Neutrophil (primary cell): ENCODE measurements around the gene JAG2.

Experiments used
- H3K27ac ChIP-seq: fragments of 200-600 bp; sonication (generic); 2 replicates; pipeline ENCODE4 v1.5.1; 2016; ENCODE audit warnings: mild to moderate bottlenecking, moderate library complexity
- H3K27me3 ChIP-seq: fragments of 200-600 bp; sonication (generic); 2 replicates; pipeline ENCODE4 v1.6.0; 2016; ENCODE audit warnings: mild to moderate bottlenecking
- H3K36me3 ChIP-seq: fragments of 200-600 bp; sonication (generic); 2 replicates; pipeline ENCODE4 v1.5.1; 2017
- H3K4me1 ChIP-seq, 2 experiments: fragments of 200-600 bp in 1 of 2; sonication (generic) in 1 of 2; 1 replicate in 1 of 2; 2 replicates in 1 of 2; pipeline versions ENCODE4 v1.5.1 to v1.6.1; 2013 to 2016; ENCODE audit warnings: low read depth in 1 of 2, low read length in 1 of 2, mild to moderate bottlenecking in 1 of 2, moderate library complexity in 1 of 2; ENCODE audit not compliant: control insufficient read depth in 1 of 2, insufficient read depth in 1 of 2
- H3K4me3 ChIP-seq, 2 experiments: fragments of 200-600 bp in 1 of 2; sonication (generic) in 1 of 2; 1 replicate in 1 of 2; 2 replicates in 1 of 2; pipeline ENCODE4 v1.5.1; 2013 to 2016; ENCODE audit warnings: low read depth in 1 of 2, low read length in 1 of 2, mild to moderate bottlenecking in 1 of 2, moderate library complexity in 1 of 2
- H3K9me3 ChIP-seq: fragments of 200-600 bp; sonication (generic); 2 replicates; pipeline ENCODE4 v1.5.1; 2016
- CTCF ChIP-seq: fragments of 200-600 bp; sonication (generic); IDR thresholded peaks from 2 replicates; pipeline ENCODE4 v1.5.1; 2016; ENCODE audit warnings: antibody characterized with exemption

JAG2 gene

DNA sequence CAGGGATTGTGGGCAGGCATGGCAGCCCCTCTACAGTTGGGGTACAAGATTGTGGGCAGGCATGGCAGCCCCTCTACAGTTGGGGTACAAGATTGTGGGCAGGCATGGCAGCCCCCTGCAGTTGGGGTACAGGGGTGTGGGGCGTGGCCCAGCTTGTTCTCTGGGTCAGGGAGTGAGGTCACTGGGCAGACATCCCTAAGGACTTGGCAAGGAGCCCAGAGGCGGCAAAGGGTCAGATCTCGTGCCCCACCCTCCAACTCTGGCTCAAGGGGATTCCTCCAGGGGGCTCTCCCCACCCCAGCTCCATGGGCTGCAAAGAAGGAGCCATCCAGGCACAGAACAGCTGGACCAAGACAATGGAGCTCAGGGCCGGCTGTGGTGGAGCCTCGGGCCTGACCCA lies 38.3 kb upstream of the JAG2 start:
- H3K9me3 ChIP-seq, result no peaks in the 10 kb centered on the region
- no peak for TF ChIP-seq CTCF
- H3K4me3 ChIP-seq, result no peak overlapping the region
- H3K27me3 ChIP-seq, result peaks cover 36% of the 10 kb centered on the region
- H3K4me1 ChIP-seq, result peaks cover 4 to 7% of the 10 kb centered on the region in 2 experiments
- peaks cover 21% of the 10 kb centered on the region for H3K36me3 ChIP-seq
- H3K27ac ChIP-seq, result no peak overlapping the region

DNA sequence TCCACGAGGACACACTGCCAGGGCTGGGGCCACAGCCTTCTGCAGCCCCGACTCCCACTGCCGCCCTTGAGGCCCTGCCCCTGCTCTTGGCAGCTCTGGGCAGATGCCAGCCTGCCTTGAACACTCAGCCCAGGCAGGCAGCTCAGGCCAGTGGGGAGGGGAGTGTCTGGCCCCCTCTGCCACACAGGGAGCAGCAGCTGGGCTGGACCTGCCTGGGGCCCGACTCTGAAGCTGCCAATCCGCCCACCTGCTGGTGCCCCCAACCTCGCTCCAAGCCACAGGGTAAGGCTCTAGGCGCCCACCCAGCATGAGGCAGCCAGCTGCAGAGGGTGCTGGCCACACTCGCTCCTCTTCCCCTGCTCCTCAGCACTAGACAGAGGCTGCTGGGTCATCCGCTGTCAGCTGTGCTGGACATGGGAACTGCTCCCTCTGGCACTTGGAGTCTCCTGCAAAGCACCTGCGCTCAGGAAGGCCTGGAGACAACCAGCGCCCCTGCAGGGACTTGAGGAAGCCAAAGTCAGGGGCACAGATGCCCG lies 37.2 kb upstream of the JAG2 start:
- Histone ChIP-seq H3K27me3 (peaks cover 47% of the 10 kb centered on the region), H3K4me1 (peaks cover 11 to 16% of the 10 kb centered on the region in 2 experiments), H3K4me3 (no peak overlapping the region), H3K36me3 (peaks cover 18% of the 10 kb centered on the region), H3K9me3 (no peaks in the 10 kb centered on the region), H3K27ac (no peak overlapping the region)
- no peak for TF ChIP-seq CTCF

- no peak overlapping the region for H3K4me3 ChIP-seq
- TF ChIP-seq CTCF, result no peak
- peaks cover 11 to 16% of the 10 kb centered on the region in 2 experiments for H3K4me1 ChIP-seq
- H3K36me3 ChIP-seq, result peaks cover 13% of the 10 kb centered on the region
- peaks cover 54% of the 10 kb centered on the region for H3K27me3 ChIP-seq
- H3K27ac ChIP-seq, result no peak overlapping the region
- H3K9me3 ChIP-seq, result no peaks in the 10 kb centered on the region
Observed at GRCh38 chr14:105204931-105205672, 36.5 kb upstream of the JAG2 start.

GRCh38 chr14:105204206-105204930 lies 35.8 kb upstream of the JAG2 start:
- peaks cover 11 to 16% of the 10 kb centered on the region in 2 experiments for H3K4me1 ChIP-seq

GRCh38 chr14:105203701-105204100 lies 35.1 kb upstream of the JAG2 start:
- H3K27ac ChIP-seq, result no peak overlapping the region
- H3K27me3 ChIP-seq, result peaks cover 68% of the 10 kb centered on the region
- H3K36me3 ChIP-seq, result no peaks in the 10 kb centered on the region
- no peak for TF ChIP-seq CTCF
- no peak overlapping the region for H3K4me3 ChIP-seq
- H3K9me3 ChIP-seq, result no peaks in the 10 kb centered on the region
- peaks cover 11 to 16% of the 10 kb centered on the region in 2 experiments for H3K4me1 ChIP-seq

More at GRCh38 chr14:105204206-105204930, 35.8 kb upstream of the JAG2 start:
- H3K9me3 ChIP-seq, result no peaks in the 10 kb centered on the region
- no peak overlapping the region for H3K27ac ChIP-seq
- H3K27me3 ChIP-seq, result peaks cover 61% of the 10 kb centered on the region
- H3K36me3 ChIP-seq, result peaks cover 6% of the 10 kb centered on the region
- no peak overlapping the region for H3K4me3 ChIP-seq
- no peak for TF ChIP-seq CTCF
